GM18499 (cell line): ENCODE results near the gene ATG101.

Experiments used
- ATAC-seq: cut with Tn5 transposase; IDR thresholded peaks from one replicate; pipeline ENCODE4 v1.9.1; 2021; ENCODE audit warnings: moderate number of reproducible peaks; ENCODE audit not compliant: insufficient read depth, unreplicated experiment

The ATG101 gene

GRCh38 chr12:52069327-52070184, at the start of gene ATG101:
Gene ATG101, plus strand, starts transcription at chr12:52069978. Its CDS starts 3,673 bp downstream, at chr12:52073651.
- ATAC-seq: peak; percentile 85

GRCh38 chr12:52020539-52021336, 49.0 kb upstream of the ATG101 start:
- no peak for ATAC-seq

DNA sequence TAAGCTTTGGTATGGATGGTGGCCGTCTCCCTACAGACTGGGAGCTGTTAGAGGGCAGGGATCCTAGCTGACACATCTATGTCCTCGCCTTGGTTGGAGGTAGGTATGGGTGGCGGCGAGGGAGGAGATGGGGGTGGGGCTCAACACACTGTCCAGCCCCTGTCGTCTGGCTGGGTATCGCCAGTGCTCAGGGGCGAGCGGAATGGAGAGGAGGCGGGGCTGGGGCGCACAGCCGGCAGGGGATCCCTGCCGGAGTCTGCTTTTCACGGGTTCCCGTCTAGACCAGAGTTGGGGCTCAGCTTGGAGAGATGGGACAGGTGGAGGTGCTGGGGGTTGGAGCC, 47.0 kb upstream of the ATG101 start:
- no peak for ATAC-seq

GRCh38 chr12:52023182-52023975, 46.4 kb upstream of the ATG101 start:
- no peak for ATAC-seq

DNA sequence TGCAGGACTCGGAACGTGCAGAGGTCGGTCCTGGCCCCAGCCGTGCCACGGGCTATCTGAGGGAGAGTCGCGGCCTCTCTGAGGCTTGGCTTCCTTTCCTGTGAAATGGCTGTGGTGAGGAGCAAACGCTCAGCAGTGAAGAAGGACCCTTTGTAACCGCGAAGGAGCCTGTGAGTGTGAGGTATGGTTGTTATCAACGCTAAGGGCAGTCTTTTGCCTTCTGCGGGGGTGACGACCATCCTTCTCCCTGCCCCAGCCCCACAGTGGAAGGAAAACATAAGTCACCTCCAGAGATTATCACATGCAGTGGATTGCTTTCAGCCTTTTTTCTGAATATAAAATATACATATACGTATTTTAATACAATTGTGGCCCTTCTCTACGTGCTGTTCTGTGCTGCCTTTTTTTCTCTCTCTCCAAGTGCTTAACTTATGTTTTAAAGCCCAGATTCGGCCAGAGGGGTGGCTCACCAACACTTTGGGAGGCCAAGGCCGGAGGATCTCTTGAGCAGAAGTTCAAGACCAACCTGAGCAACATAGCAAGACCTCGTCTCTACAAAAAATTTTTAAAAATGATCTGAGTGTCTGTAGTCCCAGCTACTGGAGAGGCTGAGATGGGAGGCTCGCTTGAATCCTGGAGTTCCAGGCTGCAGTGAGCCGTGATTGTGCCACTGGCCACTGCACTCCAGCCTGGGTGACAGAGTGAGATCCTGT, 45.6 kb upstream of the ATG101 start:
- no peak for ATAC-seq

- no peak for ATAC-seq
Observed at GRCh38 chr12:52024845-52025230, 44.9 kb upstream of the ATG101 start.

DNA sequence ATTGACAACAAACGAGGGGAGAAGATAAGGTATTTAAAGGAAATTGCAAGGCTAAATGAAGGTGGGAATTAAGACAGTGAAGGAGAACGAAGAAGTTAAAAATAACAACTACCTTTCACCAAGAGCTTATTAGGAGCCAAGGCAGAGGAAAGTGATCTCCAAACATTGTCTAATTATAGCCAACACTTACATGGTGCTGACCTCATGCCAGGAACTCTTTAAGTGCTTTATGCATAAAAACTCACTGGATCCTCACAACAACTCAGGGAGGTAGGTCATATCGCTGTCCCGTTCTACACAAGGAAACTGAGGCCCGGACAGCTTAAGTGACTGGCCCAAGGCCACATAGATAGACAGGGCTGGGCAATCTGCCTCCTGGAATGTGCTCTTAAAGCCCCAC, 43.5 kb upstream of the ATG101 start:
- ATAC-seq: no peak

- ATAC-seq: no peak
Observed at GRCh38 chr12:52027085-52027843, 42.5 kb upstream of the ATG101 start.

GRCh38 chr12:52029685-52030084, 40.1 kb upstream of the ATG101 start:
- no peak for ATAC-seq

- no peak for ATAC-seq
Observed at GRCh38 chr12:52032446-52032803, 37.4 kb upstream of the ATG101 start.

- peak; percentile 61 for ATAC-seq
Observed at GRCh38 chr12:52032804-52033445, 36.9 kb upstream of the ATG101 start.

DNA sequence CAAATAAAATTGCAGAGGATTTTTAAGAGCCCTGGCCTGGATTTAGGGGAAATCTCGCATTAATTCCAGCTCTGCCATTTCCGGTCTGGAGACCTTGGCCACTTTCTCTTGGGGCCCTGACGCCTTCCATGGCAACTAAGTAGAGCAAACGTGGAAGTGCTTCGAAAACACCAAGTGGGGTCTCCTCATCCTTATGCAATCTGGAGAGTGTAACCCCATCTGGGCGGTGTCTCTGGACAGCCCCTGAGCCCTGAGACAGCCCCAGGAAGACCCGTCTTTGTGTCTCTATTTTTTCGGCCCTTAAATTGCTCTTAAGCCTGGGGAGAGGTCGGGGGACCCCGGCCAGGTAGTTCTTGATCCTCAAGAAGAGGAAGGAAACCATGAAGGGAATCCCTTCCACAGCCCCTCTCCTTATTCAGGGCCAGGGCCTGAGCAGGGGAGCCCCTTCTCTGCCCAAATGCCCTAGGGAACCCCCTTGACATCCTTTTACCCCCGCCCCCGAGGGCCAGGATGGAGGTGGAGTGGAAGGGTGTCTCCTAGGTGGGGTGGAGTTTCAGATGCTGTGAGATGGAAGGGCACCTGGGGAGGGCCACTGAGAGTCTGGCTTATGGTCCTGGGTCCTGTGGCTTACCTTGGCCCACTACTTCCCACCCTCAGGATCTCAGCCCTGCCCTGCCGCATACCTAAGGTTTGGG, 36.2 kb upstream of the ATG101 start:
- no peak for ATAC-seq

GRCh38 chr12:52035190-52035589, 34.6 kb upstream of the ATG101 start:
- ATAC-seq: no peak

DNA sequence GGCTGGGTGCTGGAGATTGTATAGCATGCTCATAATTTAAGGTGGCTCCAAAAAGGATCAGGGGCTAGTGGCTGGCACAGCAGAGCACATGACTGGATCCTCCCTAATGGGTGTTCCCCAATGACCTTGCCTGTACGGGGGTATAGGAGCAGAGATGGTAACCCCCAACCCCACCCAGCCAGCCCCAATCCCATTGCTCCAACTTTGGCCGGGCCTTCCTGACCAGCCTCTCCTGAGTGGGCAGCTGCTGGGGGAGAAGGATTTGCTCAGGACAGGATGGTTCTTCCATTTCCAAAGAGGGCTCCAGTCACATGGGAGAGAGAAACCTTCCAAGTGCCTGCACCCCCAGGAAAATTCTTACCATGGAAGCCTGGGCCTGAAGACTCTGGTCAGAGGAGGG, 33.9 kb upstream of the ATG101 start:
- no peak for ATAC-seq

- ATAC-seq: no peak
Observed at GRCh38 chr12:52036587-52037171, 33.1 kb upstream of the ATG101 start.

- no peak for ATAC-seq
Observed at GRCh38 chr12:52037248-52037861, 32.4 kb upstream of the ATG101 start.

DNA sequence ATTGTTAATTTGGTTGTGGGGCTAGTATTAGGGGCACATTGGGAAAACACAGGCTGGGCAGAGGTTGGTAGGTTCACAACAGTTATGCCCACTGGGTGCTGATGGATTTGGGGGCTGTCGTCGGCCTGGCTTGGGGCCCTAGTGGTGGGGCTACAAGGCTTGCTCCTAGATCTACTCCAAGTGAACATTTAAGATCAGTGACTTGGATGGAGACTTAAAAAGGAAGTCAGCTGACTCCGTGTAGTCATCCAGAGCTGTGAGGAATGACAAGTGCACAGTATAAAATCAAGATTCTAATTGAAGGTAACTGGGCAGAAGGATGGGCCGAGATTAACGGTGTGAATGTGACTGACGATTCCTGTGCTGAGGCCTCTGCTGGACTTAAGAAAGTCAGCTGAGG, 31.3 kb upstream of the ATG101 start:
- ATAC-seq: no peak

GRCh38 chr12:52041035-52041434, 28.7 kb upstream of the ATG101 start:
- ATAC-seq: no peak
